HFFc6 (cell line): ENCODE data around the gene NAGPA. TPM values are rescaled to one million over a fixed set of nuclear protein-coding genes. Genes with fewer than 3 reads are reported as not detected.

Experiments
- DNase-seq: peaks from one replicate; pipeline ENCODE4 v3.0.0-alpha.2; 2018
- H3K27ac Mint-ChIP-seq: 2 replicates; pipeline ENCODE4 v1.8.0; 2020; ENCODE audit warnings: mild to moderate bottlenecking, mixed read lengths
- H3K27me3 Mint-ChIP-seq: 2 replicates; pipeline ENCODE4 v1.8.0; 2021; ENCODE audit warnings: mild to moderate bottlenecking, moderate library complexity, mixed read lengths; ENCODE audit not compliant: insufficient read depth
- H3K36me3 Mint-ChIP-seq: 2 replicates; pipeline ENCODE4 v1.8.0; 2021; ENCODE audit warnings: low read depth, mixed read lengths
- H3K4me1 Mint-ChIP-seq: 2 replicates; pipeline ENCODE4 v1.8.0; 2020; ENCODE audit warnings: low read depth, mixed read lengths
- H3K4me3 Mint-ChIP-seq: 2 replicates; pipeline ENCODE4 v1.8.0; 2020; ENCODE audit warnings: mild to moderate bottlenecking, moderate library complexity, mixed read lengths
- H3K9me3 Mint-ChIP-seq: 2 replicates; pipeline ENCODE4 v1.8.0; 2020; ENCODE audit warnings: mild to moderate bottlenecking, mixed read lengths
- CTCF ChIP-seq: fragments of 200-600 bp; sonication (generic); IDR thresholded peaks from 2 replicates; pipeline ENCODE4 v1.5.0; 2021; ENCODE audit warnings: antibody characterized with exemption, mild to moderate bottlenecking
- total RNA-seq, 6 experiments: library from RNA; stranded (reverse); fragmentation: NEBNext Ultra II Directional; extraction: Animal tissue kit (Norgen Biotek cat#: 25700); gene quantifications; 2 replicates in 1 of 6; 3 replicates in 5 of 6; pipeline ENCODE4 v1.2.3, GENCODE V29; 2021

The NAGPA gene
- total RNA-seq, 6 experiments from 2014 or later, result 14.4 to 18.7 (median 16.4) TPM

- Mint-ChIP-seq H3K4me3 (no peak overlapping the region), H3K27ac (no peak overlapping the region), H3K27me3 (peaks cover 6% of the 10 kb centered on the region; the same call in 1 of the 2 replicates), H3K4me1 (peaks cover 3% of the 10 kb centered on the region), H3K36me3 (no peaks in the 10 kb centered on the region), H3K9me3 (no peaks in the 10 kb centered on the region)
- no peak for TF ChIP-seq CTCF
- no peak for DNase-seq
Observed at GRCh38 chr16:5027575-5028235, 6.0 kb downstream of the NAGPA start.

- Mint-ChIP-seq H3K4me1 (no peaks in the 10 kb centered on the region), H3K9me3 (no peaks in the 10 kb centered on the region), H3K36me3 (no peaks in the 10 kb centered on the region), H3K4me3 (no peak overlapping the region), H3K27me3 (peaks cover 6% of the 10 kb centered on the region; the same call in 1 of the 2 replicates), H3K27ac (no peak overlapping the region)
- DNase-seq, result no peak
- no peak for TF ChIP-seq CTCF
Observed at GRCh38 chr16:5027086-5027485, 6.6 kb downstream of the NAGPA start.

GRCh38 chr16:5026664-5027063, 7.1 kb downstream of the NAGPA start:
- no peak for DNase-seq
- H3K4me1 Mint-ChIP-seq, result no peaks in the 10 kb centered on the region
- no peak overlapping the region for H3K27ac Mint-ChIP-seq
- no peaks in the 10 kb centered on the region for H3K9me3 Mint-ChIP-seq
- H3K36me3 Mint-ChIP-seq, result no peaks in the 10 kb centered on the region
- H3K27me3 Mint-ChIP-seq, result peaks cover 9% of the 10 kb centered on the region
- no peak overlapping the region for H3K4me3 Mint-ChIP-seq
- no peak for TF ChIP-seq CTCF

GRCh38 chr16:5025171-5025632, 8.5 kb downstream of the NAGPA start:
- Mint-ChIP-seq H3K27me3 (peaks cover 16% of the 10 kb centered on the region), H3K4me3 (no peak overlapping the region), H3K36me3 (no peaks in the 10 kb centered on the region), H3K9me3 (no peaks in the 10 kb centered on the region), H3K4me1 (no peaks in the 10 kb centered on the region), H3K27ac (no peak overlapping the region)
- TF ChIP-seq CTCF, result peak; percentile 48; the same call in 1 of the 2 replicates
- no peak for DNase-seq

GRCh38 chr16:5024632-5025031, 9.1 kb downstream of the NAGPA start:
- H3K4me3 Mint-ChIP-seq, result no peak overlapping the region
- peaks cover 21% of the 10 kb centered on the region for H3K27me3 Mint-ChIP-seq
- H3K4me1 Mint-ChIP-seq, result no peaks in the 10 kb centered on the region
- no peak overlapping the region for H3K27ac Mint-ChIP-seq
- TF ChIP-seq CTCF, result peak; percentile 25; the same call in 1 of the 2 replicates
- no peaks in the 10 kb centered on the region for H3K36me3 Mint-ChIP-seq
- DNase-seq, result peak; percentile 18
- H3K9me3 Mint-ChIP-seq, result no peaks in the 10 kb centered on the region
